Erythroblast (primary cell): ENCODE data around the gene PROSER3.

Experiments
- GATA1 ChIP-seq: IDR thresholded peaks from 2 replicates; pipeline ENCODE4 v1.6.1; 2011; ENCODE audit warnings: low read depth, mild to moderate bottlenecking, control low read depth, low read length, moderate library complexity
- POLR2A ChIP-seq: IDR thresholded peaks from 2 replicates; pipeline ENCODE4 v1.6.1; 2011; ENCODE audit warnings: mild to moderate bottlenecking, low read length

GRCh38 chr19:35722461-35722860, 35.5 kb upstream of the PROSER3 start:
- TF ChIP-seq POLR2A (no peak), GATA1 (no peak)
